Spleen (tissue), 11 donors: Measurements from ENCODE around the gene POLA1. TPM values are rescaled to one million over a fixed set of nuclear protein-coding genes. Genes with fewer than 3 reads are reported as not detected.

ENCODE experiments used
- DNase-seq: peaks from one replicate; pipeline ENCODE4 v3.0.0-alpha.2; 2020
- H3K27ac ChIP-seq, 8 donors: fragments of 200-600 bp; sonication (generic) in 7 of 8; 1 replicate in 4 of 8; 2 replicates in 4 of 8; pipeline versions ENCODE4 v1.5.0 to v1.8.0; 2016 to 2021; ENCODE audit warnings: inconsistent platforms in 4 of 8, mild to moderate bottlenecking in 4 of 8, moderate library complexity in 1 of 8
- H3K27me3 ChIP-seq, 7 donors: fragments of 200-600 bp; sonication (generic) in 6 of 7; replicated peaks in 1 of 7; 1 replicate in 4 of 7; 2 replicates in 3 of 7; pipeline versions ENCODE4 v1.5.0 to v1.8.0; 2016 to 2021; ENCODE audit warnings: inconsistent platforms in 3 of 7, mild to moderate bottlenecking in 1 of 7
- H3K36me3 ChIP-seq, 6 donors: fragments of 200-600 bp; sonication (generic) in 5 of 6; 1 replicate in 4 of 6; 2 replicates in 2 of 6; pipeline versions ENCODE4 v1.5.0 to v1.8.0; 2016 to 2021; ENCODE audit warnings: inconsistent platforms in 2 of 6
- H3K4me1 ChIP-seq, 6 donors: fragments of 200-600 bp; sonication (generic) in 5 of 6; 1 replicate in 3 of 6; 2 replicates in 3 of 6; pipeline versions ENCODE4 v1.5.0 to v1.8.0; 2016 to 2021; ENCODE audit warnings: inconsistent platforms in 3 of 6
- H3K4me3 ChIP-seq, 8 donors: fragments of 200-600 bp; sonication (generic) in 7 of 8; 1 replicate in 4 of 8; 2 replicates in 4 of 8; pipeline versions ENCODE4 v1.5.0 to v1.8.0; 2016 to 2021; ENCODE audit warnings: inconsistent platforms in 4 of 8, mild to moderate bottlenecking in 4 of 8, moderate library complexity in 2 of 8
- H3K9me3 ChIP-seq, 8 donors: fragments of 200-600 bp; sonication (generic) in 7 of 8; 1 replicate in 4 of 8; 2 replicates in 4 of 8; pipeline versions ENCODE4 v1.5.0 to v1.8.0; 2016 to 2021; ENCODE audit warnings: inconsistent platforms in 4 of 8
- CTCF ChIP-seq, 11 experiments: fragments of 200-600 bp in 7 of 11; fragments of 450-650 bp in 4 of 11; sonication (generic) in 4 of 11; IDR thresholded peaks in 8 of 11; conservative IDR thresholded peaks in 3 of 11; 1 replicate in 7 of 11; 2 replicates in 4 of 11; pipeline versions ENCODE4 v1.4.0 to v1.8.0; 2016 to 2021; ENCODE audit warnings: antibody characterized with exemption in 11 of 11, inconsistent platforms in 4 of 11, mild to moderate bottlenecking in 1 of 11
- POLR2A ChIP-seq, 3 donors: fragments of 450-650 bp; IDR thresholded peaks; one replicate each; pipeline ENCODE4 v1.5.1; 2017; ENCODE audit warnings: antibody characterized with exemption in 3 of 3, mild to moderate bottlenecking in 1 of 3
- POLR2AphosphoS5 ChIP-seq, 3 donors: sonication (generic); formaldehyde crosslinking; IDR thresholded peaks; one replicate each; pipeline ENCODE4 v1.5.1; 2017; ENCODE audit warnings: antibody characterized with exemption in 3 of 3
- WGBS, 5 donors: extraction: QIAGEN DNeasy Blood & Tissue Kit in 3 of 5; methylation state at CpG; one replicate each; pipeline versions ENCODE4 v1.1.5 to v1.1.7; 2013 to 2018; 5-methylcytosine and 5-hydroxymethylcytosine counted together
- intact Hi-C: fragments of 100-400 bp; cut with DNase I; formaldehyde crosslinking; loops from one replicate; pipeline ENCODE4 v1.15.0; 2023; ENCODE audit warnings: low total_unique reads
- polyA plus RNA-seq, 3 donors: library from polyadenylated mRNA; stranded (reverse); fragments of 200-250 nt; gene quantifications; one replicate each; pipeline ENCODE4 v1.2.1, GENCODE V29; 2013
- total RNA-seq, 7 donors: library from RNA; depleted of rRNA in 3 of 7; stranded (reverse); fragments of >200 nt in 3 of 7; fragmentation: NEBNext Ultra II Directional in 4 of 7; extraction: Animal tissue kit (Norgen Biotek cat#: 25700) in 4 of 7; gene quantifications; one replicate each; pipeline versions ENCODE4 v1.1.0 to v1.2.1, GENCODE V29; 2016 to 2021
- donor health status: healthy with polysubstance abuse.
- donor health status: DM: no; HTN: no; CAD: no; lungs with moderate emphysema.
- donor health status: DM: no; HTN: no; CAD: no.
- donor health status: Bipolar disorder and iron deficiency.
- donor health status: healthy.
- donor health status: DM: no; HTN: no; CAD: no.
- donor health status: DM: yes; HTN: yes; CAD: no.

The POLA1 gene
- total and polyA plus RNA-seq, 10 donors, result 2.1 to 15.4 (median 10.6) TPM

GRCh38 chrX:24694825-24695224 is 1.1 kb downstream of the POLA1 start:
- 38 to 60% (median 49%) methylated on average over 6 of the region's 6 CpGs for WGBS, 5 donors
- no peaks in the 10 kb centered on the region for H3K9me3 ChIP-seq
- peaks cover 0 to 19% (median 10%) of the 10 kb centered on the region in 6 donors for H3K4me1 ChIP-seq
- no peak for TF ChIP-seq CTCF (IDR thresholded peaks at IDR 0.05 in 8 of 11, conservative IDR thresholded peaks at IDR 0.05 in 3 of 11)
- TF ChIP-seq POLR2A (IDR thresholded peaks at IDR 0.05), result no peak
- TF ChIP-seq POLR2AphosphoS5 (IDR thresholded peaks at IDR 0.05), result no peak
- no peak overlapping the region for H3K27ac ChIP-seq
- peak overlapping the region in 3 of 8 donors; percentile 65 to 85 (median 70) for H3K4me3 ChIP-seq
- intact Hi-C loops, result no loop called here
- DNase-seq, result no peak
- H3K36me3 ChIP-seq, result peaks cover 0 to 6% (median 0%) of the 10 kb centered on the region in 6 donors
- H3K27me3 ChIP-seq, result peaks cover 0 to 5% (median 0%) of the 10 kb centered on the region in 7 donors

DNA sequence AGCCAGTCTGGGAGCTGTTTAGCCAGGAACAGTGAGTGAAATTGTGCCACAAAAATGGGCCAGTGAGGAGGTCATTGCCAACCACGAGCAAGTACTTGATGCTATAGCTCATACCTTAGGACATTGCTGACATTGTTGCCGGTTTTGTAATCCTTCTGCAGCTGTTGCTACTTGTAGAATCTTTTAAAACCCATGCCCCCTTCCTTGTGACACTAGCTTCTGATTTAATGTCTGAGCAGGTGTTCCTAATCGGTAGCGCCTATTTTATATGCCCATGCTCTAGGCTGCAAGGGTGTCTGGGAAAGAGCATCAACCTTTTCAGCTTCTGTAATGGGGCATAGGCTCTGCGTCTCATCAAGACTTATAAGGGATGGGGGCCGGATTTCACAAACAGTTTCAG is 2.6 kb downstream of the POLA1 start:
- no peaks in the 10 kb centered on the region for H3K9me3 ChIP-seq
- no peak for TF ChIP-seq POLR2A (IDR thresholded peaks at IDR 0.05)
- TF ChIP-seq CTCF (IDR thresholded peaks at IDR 0.05 in 8 of 11, conservative IDR thresholded peaks at IDR 0.05 in 3 of 11), result no peak
- TF ChIP-seq POLR2AphosphoS5 (IDR thresholded peaks at IDR 0.05), result no peak
- intact Hi-C loops, result no loop called here
- no peak for DNase-seq
- peaks cover 0 to 19% (median 10%) of the 10 kb centered on the region in 6 donors for H3K4me1 ChIP-seq
- H3K4me3 ChIP-seq, result no peak overlapping the region
- 68 to 92% (median 85%) methylated on average over 5 to 6 of the region's 6 CpGs for WGBS, 5 donors
- no peak overlapping the region for H3K27ac ChIP-seq
- H3K27me3 ChIP-seq, result peaks cover 0 to 5% (median 0%) of the 10 kb centered on the region in 7 donors
- peaks cover 0 to 20% (median 4%) of the 10 kb centered on the region in 6 donors for H3K36me3 ChIP-seq

DNA sequence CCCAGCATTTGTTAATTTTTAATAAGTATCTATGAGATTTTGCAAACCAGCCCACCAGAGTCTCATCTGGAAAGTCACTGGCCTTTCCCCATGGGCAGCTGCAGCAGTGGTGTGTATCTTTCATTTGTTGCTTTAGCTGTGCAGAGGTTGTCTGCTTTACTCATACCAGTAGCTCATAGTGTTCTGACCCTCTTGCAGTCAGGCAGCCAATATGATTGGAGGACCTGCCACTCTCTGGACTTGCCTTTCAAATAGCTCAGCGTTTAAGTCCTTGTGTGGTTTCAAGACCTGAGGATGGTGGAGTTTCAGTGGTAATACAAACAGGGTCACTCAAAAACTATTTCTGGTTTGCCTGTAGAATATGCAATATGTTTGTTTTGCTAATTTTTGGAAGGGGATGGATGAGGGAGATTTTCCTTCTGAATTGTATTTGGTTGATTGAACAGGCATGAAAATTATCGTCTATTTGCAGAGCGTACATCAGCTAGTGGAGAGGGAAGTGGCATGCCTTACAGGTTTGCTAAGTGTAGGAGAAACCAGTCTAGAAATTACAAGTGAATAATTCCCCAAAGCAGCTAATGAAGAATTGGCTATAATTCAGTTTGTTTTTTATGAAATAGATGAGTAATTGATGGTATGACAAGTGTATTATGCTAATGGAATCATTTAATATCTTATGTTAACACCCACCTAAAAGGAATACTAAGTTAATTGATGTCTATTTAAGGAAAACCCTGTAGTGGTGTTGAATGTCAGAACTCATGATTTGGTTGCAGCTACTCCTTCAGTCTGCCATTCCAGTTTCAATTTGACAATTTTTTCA is 8.9 kb downstream of the POLA1 start:
- Histone ChIP-seq H3K9me3 (no peaks in the 10 kb centered on the region), H3K4me3 (no peak overlapping the region), H3K27me3 (no peaks in the 10 kb centered on the region), H3K36me3 (peaks cover 0 to 75% (median 8%) of the 10 kb centered on the region in 6 donors), H3K27ac (no peak overlapping the region), H3K4me1 (no peaks in the 10 kb centered on the region)
- 75 to 84% (median 80%) methylated on average over 3 of the region's 3 CpGs for WGBS, 5 donors
- TF ChIP-seq CTCF (IDR thresholded peaks at IDR 0.05 in 8 of 11, conservative IDR thresholded peaks at IDR 0.05 in 3 of 11), result no peak
- no peak for TF ChIP-seq POLR2AphosphoS5 (IDR thresholded peaks at IDR 0.05)
- TF ChIP-seq POLR2A (IDR thresholded peaks at IDR 0.05), result no peak
- intact Hi-C loops, result no loop called here
- no peak for DNase-seq

- Histone ChIP-seq H3K27me3 (no peaks in the 10 kb centered on the region), H3K27ac (no peak overlapping the region), H3K4me3 (no peak overlapping the region), H3K9me3 (no peaks in the 10 kb centered on the region), H3K36me3 (peaks cover 0 to 79% (median 8%) of the 10 kb centered on the region in 6 donors), H3K4me1 (no peaks in the 10 kb centered on the region)
- WGBS, 5 donors, result 72 to 93% (median 87%) methylated on average over 5 of the region's 5 CpGs
- DNase-seq, result no peak
- intact Hi-C loops, result no loop called here
- TF ChIP-seq POLR2A (IDR thresholded peaks at IDR 0.05) (no peak), POLR2AphosphoS5 (IDR thresholded peaks at IDR 0.05) (no peak), CTCF (IDR thresholded peaks at IDR 0.05 in 8 of 11, conservative IDR thresholded peaks at IDR 0.05 in 3 of 11) (no peak)
Measured at GRCh38 chrX:24703185-24703494, 9.4 kb downstream of the POLA1 start.
